NCI-H1417 (cell line): Measurements from ENCODE around the gene POT1.

Experiments
- DNase-seq, 3 experiments: peaks; one replicate each; lab custom pipeline; 2025; lab: John Stamatoyannopoulos, UW

Gene POT1

DNA sequence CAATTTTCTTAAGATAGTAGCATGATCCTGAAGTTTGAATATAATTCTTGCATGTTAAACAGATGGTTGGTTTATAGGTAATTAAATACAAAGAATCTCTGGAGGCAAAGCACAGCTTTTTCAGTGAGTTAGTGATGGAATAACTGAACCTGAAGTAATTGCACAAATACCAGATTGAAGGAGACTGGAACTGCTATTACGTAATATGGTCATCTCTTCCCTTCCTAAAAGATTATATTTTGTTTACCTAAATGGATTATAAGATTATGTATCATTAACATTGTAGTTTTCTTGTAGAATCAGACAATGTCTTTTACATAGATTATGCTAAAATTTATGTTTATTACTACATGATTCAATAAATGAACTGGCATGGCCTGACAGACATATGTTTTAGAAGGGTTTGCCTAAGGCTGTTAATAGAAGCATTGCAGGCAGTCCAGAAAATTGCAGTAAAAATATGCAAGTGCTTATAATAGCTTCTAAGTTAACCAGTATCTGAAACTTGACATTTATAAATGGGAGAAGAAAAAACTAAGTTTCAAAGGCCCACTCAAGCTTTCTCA, 128.2 kb downstream of the POT1 start:
- no peak for DNase-seq

DNA sequence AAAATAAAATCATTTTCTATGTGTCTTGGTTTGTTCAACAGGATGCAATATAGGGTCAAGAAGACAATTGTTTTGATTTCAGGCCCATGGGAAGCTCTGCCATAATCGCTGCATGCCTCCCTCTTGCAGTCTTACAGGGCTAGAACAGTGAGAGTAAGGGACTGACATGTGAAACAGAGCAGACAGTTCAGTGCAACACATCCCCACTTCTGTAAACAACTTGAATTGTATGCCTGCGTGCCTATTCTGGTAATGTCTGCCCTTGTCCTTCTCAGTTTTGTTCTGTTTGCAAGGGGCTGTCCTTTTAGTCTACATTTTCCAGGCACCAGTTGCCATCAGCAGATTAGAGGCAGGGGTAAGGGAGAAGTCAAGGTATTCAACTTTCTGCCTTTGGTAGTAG, 129.2 kb downstream of the POT1 start:
- DNase-seq: no peak

DNA sequence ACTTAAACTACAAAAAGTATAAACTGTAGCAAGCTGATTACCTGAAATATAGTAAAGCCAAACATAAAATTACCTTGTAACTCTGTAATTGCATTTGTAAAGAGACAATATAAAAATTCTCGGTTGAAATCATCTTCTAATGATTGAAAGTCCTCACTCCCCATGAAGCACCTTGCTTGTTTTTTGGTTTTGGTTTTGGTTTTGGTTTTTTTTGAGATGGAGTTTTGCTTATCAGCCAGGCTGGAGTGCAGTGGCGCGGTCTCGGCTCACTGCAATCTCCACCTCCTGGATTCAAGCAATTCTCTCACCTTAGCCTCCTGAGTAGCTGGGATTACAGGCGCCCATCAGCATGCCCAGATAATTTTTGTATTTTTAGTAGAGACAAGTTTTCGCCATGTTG, 130.2 kb downstream of the POT1 start:
- no peak for DNase-seq

DNA sequence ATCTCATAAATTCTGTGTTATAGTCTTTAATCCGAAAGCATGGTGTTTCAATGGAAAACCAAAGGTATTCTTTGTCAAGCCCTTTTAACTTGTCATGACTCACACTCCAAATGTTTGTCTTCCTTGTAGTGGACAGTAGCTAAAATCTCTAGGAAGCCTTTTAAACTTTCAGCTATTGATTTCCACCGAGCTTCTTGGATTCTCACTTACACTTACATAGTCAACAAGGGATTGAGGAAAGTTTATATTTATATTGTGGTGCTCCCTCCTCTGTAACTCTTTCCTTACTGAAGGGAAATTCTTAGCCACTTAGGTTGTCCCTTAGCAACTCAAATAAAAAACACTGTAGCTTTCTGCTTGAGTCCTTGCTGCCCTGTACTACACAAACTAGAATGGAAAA, 132.9 kb downstream of the POT1 start:
- no peak for DNase-seq

DNA sequence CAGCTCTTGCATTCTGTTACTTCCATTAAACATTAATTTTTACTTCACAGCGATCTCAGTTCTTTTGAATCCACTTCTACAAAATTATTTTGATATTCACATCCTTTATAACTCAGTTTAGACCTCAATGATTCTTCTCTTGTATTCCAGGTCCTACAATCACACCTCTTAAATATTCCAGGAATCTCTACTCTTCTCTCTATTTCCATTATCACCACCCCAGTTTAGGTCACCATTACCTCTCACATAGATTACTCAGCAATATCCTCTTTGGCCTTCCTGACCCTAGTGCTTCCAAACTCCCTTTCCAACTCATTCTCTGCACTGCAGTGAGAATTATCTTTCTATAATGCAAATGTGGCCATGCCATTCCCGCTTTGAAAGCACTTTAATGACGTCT, 136.9 kb downstream of the POT1 start:
- no peak for DNase-seq

DNA sequence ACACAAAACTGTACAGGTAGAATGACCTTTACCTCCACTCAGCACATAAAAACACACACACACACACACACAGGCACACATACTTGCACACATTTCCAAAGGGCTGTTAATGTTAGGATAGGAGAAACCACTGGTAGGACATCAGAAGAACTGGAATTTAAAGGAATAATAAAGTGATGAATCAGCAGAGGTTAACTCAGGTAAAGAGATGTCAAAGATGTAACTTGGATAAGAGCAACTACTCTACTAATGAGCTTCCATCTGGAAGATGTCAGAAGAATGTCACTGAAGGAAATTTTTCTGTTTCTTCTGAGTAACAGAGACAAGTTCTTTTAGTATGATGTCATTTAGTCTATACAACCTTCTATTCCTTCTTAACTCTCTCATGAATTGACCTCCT, 137.6 kb downstream of the POT1 start:
- DNase-seq: no peak

DNA sequence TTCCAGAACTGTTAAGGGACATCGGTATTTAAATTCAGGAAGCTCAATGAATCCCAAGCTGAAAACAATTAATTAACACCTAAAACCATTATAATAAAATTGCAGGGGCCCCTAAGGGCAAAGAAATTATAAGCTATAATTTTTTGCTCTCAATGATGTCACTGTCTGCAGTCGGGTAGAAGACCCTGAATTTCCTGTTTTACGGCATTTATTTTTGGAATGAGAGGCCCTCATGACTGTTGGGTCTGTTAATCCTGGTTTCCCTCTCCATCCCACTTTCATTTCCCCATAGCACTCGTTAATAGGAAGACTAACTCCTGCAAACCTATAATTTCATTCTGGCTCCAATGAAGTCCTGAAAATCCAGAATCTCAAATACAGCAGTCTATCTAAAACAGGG, 138.2 kb downstream of the POT1 start:
- DNase-seq: peak in 1 of 3 experiments; percentile 42

DNA sequence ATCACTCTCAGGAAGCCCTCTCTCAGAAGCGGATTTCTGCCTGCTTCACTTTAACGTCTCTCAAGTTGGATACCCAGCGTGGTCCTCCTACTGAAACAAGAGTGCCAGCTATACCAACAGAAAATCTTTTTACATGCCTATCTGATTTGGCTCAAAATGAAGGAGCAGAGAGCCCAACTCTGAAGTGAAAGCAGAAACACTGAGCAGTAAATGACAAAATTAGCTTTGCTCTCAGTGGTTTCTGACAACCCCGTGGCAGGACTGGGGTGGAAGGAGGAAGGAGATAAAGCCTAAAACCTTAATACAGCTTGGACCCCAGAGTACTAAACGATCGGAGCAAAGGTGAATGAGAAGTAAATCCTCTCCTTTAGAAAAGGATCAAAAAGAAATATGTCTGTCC, 139.0 kb downstream of the POT1 start:
- DNase-seq: no peak

DNA sequence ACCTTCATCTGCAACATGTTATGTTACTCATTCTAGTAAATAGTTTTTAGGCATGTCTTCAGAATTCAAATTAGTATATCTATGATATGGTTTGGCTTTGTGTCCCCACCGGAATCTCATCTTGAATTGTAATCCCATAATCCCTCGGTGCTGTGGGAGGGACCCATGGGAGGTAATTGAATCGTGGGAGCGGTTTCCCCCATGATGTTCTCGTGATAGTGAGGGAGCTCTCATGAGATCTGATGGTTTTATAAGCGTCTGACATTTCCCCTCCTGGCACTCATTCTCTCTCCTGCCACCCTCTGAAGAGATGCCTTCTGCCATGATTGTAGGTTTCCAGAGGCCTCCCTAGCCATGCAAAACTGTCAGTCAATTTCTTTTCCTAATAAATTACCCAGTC, 143.6 kb downstream of the POT1 start:
- no peak for DNase-seq

DNA sequence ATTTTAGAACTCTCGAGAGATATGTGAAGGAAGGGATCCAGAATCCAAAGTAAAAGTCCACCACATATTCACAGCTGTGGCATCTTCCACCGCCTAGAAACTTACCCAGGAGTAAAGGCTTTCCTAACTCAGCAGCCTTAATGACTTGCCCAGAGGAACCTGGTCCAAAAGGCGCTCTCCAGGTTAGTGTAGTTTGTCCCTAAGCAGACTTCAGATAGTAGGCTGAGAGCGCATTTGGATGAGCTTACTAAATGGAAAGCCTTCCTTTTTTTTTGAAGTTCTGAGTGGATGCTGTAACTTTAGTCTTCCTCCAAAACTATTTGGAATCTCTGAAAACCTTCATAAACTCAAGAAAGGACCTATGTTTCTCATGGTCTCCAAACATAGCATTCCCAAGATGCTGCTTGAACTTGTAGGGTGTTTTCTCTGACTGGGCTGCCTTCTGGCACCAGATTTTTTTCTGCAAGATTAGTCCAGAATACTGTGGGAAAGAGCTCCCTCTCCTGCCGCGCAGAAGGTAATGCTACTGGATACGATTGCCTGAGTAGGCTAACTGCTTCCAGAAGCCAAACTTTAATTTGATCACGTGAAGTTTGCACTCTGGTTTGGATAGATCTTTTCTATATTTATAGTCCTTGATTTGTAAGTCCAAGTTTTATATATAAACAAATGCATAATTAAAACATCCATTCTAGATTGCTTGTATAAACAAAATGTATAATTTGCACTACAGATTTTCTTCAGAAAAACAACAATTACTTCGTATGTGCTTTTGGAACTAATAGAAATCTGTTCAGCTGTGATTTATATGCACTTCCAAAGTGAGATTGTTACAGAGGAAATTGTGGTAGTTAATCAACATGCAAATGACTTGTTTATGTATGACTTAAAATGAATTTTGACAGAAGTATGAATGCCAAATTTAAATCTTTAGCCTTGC, 144.5 kb downstream of the POT1 start:
- DNase-seq: peak; percentile 37 to 79 (median 60)

DNA sequence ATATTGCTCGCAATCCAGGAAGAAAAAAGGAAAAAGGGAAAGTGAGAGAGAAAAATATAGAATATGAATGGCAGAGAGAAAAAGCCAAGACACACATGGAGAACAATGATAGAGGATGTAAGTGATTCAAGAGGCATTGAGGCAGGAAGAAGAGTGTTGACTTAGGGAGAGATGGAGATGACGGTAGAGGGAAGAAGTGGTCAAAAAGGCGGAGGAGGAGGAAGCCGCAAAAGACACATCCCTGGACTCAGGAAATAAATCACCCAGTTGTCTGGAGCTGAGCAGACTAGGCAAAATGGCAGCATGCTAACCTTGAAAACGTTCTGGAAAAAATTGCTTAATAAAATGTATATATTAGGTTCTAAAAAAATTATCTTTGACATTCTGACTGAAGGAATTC, 146.4 kb downstream of the POT1 start:
- DNase-seq: peak in 1 of 3 experiments; percentile 27

DNA sequence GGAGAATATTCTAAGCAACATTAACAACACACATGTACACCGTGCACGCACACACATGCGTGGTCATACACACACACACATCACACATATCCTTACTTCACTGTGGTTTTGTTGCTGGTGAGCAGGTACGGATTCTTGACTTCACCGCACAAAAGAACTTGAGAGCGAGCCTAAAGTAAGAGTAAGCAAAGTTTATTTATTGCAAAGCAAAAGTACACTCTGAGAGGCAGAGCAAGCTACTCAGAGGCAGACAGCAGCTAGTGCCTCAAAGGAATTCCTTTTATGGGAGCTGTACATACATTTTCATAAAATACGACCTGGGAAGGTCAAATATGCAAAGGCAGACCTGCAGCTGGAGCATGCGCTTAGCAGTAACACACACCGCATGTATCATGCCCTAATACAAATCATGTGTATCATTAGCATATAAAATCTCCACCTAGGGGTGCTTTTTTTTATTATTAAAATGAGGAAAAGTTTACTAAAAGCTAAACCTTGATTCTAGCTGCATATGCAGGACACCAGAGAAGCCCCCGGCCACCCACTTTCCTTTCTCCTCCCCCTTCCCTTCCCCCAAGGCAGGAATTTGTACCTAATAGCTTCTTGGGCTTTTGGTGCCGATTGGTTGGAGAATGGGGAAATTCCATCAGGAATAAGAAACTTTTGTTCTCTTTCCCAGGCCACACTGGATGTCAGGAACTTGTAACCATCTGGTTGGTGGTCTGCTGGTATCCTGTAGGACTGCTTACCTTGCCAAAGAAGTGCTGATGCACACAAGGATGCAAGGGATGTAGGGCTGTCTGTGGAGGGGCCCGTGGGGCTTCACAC, 147.5 kb downstream of the POT1 start:
- DNase-seq: no peak

DNA sequence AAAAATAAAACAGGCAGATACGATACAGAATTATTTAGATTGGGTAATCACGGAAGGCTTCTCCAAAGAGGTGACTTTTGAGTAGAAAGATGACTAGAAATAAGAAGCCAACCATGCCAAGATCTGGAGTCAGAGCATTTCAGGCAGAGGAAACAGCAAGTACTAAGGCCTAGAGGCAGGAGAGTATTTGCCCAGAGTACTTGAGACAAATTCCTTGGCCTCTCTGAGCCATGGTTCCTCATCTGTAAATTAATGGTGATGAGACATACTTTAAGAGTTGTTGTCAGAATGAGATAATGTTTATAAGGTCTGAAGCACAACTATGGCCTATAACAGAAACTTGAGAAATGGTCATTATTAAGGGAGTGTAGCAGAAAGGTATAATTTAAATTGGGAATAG, 148.2 kb downstream of the POT1 start:
- DNase-seq: no peak

DNA sequence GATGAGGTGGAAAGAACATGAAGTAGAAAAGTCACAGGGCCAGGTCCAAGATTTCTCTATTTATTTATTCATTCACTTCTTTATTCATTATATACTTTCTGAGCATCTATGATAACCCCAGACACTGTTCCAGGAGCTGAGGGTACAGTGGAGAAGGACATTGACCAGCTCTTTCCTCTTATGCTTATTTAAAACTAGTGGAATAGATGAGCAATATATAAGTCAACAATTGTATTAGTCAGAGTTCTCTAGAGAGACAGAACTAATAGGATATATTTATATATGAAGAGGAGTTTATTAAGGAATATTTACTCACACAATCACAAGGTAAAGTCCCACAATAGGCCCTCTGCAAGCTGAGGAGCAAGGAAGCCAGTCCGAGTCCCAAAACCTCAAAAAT, 149.0 kb downstream of the POT1 start:
- no peak for DNase-seq

DNA sequence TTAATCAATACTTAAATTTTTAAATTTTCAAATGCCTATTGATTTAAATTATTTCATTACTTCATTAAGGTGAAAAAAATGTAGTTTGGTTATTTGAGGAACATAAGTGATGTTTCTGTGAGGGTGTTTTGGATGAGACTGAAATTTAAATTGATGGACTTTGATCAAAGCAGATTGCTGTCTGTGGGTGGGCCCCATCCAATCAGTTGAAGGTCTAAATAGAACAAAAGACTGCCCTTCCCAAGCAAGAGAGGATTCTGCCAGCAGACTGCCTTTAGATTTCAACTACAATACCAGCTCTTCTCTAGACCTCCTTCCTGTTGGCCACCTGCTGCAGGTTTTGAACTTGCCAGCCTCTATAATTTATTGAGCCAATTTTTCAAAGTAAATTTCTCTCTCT, 149.6 kb downstream of the POT1 start:
- peak in 1 of 3 experiments; percentile 27 for DNase-seq

DNA sequence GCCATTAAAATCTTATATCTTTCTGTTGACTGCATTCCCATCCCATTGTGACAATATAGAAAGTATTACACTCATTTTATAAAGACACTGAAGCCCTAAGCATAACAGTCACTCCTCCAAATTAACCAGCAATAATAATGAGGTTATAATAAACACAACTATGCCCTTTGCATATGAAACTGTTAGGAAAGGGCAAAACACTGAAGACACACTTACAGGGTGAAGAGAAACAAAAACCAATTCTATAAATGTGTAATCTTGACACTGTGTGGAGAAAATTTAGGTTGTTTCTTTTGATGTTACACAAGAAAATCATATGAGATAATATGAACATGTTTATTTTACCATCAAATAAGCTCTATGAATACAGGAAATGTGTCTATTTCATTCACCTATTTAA, 150.0 kb downstream of the POT1 start:
- DNase-seq: no peak

DNA sequence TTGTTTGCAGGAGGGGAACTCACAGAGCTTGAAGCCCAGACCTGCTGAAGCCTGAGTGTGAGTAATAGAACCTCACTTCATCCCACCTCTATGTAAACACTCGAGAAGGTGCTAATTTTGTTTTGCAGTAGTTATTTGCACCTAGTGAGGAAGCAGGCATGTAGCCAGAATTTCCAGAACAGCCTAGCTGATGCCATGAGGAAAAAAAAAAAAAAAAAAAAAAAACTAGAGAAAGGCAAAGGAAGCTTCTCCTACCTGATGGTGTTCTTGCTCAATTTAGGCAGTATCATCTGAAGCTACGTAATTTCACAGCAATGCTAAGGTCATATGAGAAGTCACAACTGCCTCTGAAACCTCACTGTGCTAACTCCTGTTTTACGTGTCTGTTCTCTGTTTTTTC, 150.4 kb downstream of the POT1 start:
- DNase-seq: peak in 2 of 3 experiments; percentile 65 to 95

DNA sequence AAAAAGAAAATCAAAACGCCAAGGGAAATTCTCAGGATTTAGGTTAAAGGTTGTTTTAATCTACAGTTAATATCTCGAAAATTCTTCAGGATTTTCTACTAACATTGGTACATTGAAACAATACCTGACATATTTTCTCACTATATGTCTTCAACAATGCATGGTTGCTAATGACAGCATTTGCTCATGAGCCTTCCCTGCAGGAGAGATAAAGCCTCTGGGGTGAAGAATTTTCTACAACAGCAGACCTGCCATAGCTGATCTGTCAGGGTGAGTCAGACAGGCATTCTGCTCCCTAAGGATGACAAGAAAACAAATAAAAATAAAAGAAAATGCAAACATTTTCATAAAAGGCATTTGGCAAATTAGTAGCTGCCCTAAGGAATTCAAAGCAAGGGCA, 152.4 kb downstream of the POT1 start:
- no peak for DNase-seq

DNA sequence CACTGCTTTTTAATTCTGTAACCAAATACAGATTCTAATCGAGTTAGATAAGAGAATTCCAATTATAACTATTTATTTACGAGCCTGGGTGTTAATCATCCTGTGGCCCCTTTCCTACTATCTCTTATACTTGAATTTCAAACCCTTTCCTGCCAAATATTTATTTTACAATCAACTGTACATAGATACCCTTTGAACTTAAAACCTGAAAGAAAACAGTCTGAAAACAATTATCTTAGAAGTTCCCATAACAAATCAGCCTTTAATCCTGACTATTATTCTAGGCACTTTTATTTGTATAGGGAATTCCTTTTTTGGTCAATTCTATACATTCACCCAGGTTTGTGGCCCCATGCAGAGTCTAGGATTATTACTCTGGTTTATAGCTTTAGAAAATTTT, 153.5 kb downstream of the POT1 start:
- no peak for DNase-seq

DNA sequence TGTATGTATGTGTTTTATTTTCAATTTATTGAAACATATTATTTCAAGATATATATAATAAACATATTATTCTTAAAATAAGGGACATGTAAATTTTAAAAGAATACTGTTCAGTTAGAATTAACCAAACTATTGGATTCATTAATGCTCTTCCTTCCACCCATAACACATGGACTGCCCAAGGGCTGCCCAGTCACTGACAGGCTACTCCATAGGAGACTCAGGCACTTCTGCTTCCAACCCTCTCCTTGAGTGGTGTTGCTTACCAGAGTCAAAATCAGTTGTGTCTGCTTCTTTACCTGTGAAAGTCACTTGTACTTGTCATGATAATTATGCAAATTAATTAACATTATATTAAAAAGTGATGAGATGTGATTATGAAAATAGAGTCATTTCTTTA, 154.2 kb downstream of the POT1 start:
- no peak for DNase-seq

DNA sequence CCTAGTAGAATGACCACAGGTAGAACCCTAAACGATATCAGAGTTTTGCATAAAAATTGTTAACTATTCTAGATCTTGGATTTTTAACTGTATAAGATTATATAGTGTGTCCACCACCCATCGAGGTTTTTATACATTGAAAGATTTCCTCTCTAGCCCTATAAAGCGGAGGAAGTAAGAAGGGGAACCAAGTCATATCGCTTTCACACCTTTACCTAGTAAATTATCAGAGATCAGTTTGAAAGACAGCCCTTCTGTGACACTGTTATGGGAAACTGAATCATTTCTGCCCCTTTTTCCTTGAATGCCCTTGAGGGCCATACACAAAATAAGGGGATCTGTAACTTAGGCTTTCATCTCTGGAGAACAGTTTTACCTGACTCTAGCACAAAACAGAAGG, 155.7 kb downstream of the POT1 start:
- no peak for DNase-seq

DNA sequence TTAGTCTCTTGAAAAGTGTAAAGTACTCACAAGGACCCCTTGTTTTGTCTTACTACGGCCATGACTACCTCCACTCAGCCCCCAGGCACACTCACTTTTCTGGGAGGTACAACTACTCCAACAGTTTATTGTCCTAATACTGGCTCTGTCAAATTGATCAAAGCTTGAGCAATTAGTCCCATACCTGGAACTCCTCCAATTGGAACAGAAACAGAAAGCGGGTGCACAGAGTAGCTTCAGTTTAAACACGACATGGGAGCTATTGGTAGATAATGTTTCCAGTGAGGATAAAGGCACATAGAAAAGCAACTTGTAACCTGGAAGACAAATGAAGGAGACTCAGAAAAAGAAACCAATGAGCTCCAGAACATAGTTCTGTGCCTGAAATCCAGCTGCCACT, 156.3 kb downstream of the POT1 start:
- DNase-seq: no peak
